SK-N-SH treated with all-trans-retinoic acid at 6 μM for 48 hours (cell line): Measurements from ENCODE around the gene UCKL1.
"Not testable (repeated sequence)": the region's sequence is repeated elsewhere in the genome, so short reads cannot be mapped to it uniquely, and the experiment has no call there.

Experiments used
- ARNTL ChIP-seq: fragments of 450-650 bp; formaldehyde crosslinking; IDR thresholded peaks from 2 replicates; pipeline ENCODE4 v1.5.0; 2020; ENCODE audit warnings: low read depth, mild to moderate bottlenecking, moderate library complexity, borderline replicate concordance
- CSDC2 ChIP-seq: fragments of 250-450 bp; sonication (Bioruptor Pico); IDR thresholded peaks from 2 replicates; pipeline ENCODE4 v1.5.0; 2020; ENCODE audit warnings: mild to moderate bottlenecking, moderate library complexity
- GLIS3 ChIP-seq: fragments of 250-450 bp; sonication (Bioruptor Pico); IDR thresholded peaks from 2 replicates; pipeline ENCODE4 v1.5.0; 2020; ENCODE audit warnings: mild to moderate bottlenecking, moderate library complexity
- ISL1 ChIP-seq: fragments of 250-450 bp; sonication (Bioruptor Pico); IDR thresholded peaks from 2 replicates; pipeline ENCODE4 v2.1.2; 2022; ENCODE audit warnings: mild to moderate bottlenecking, moderate library complexity
- PATZ1 ChIP-seq: fragments of 250-450 bp; sonication (Bioruptor Pico); IDR thresholded peaks from 2 replicates; pipeline ENCODE4 v1.8.0; 2020; ENCODE audit warnings: mild to moderate bottlenecking, moderate library complexity, borderline replicate concordance
- PPARA ChIP-seq: fragments of 250-450 bp; sonication (Bioruptor Pico); IDR thresholded peaks from 2 replicates; pipeline ENCODE4 v1.5.0; 2020; ENCODE audit warnings: mild to moderate bottlenecking, borderline replicate concordance
- TCF4 ChIP-seq: fragments of 250-450 bp; sonication (Bioruptor Pico); IDR thresholded peaks from 2 replicates; pipeline ENCODE4 v1.8.0; 2021; ENCODE audit warnings: mild to moderate bottlenecking, moderate library complexity, borderline replicate concordance
- ZFP3 ChIP-seq: fragments of 250-450 bp; sonication (Bioruptor Pico); IDR thresholded peaks from 2 replicates; pipeline ENCODE4 v1.5.0; 2020; ENCODE audit warnings: mild to moderate bottlenecking, moderate library complexity
- ZFP30 ChIP-seq: fragments of 450-650 bp; formaldehyde crosslinking; IDR thresholded peaks from 2 replicates; pipeline ENCODE4 v1.5.0; 2022; ENCODE audit warnings: mild to moderate bottlenecking, moderate library complexity
- ZNF565 ChIP-seq: fragments of 450-650 bp; formaldehyde crosslinking; conservative IDR thresholded peaks from 2 replicates; pipeline ENCODE4 v1.5.0; 2020; ENCODE audit warnings: low read depth, mild to moderate bottlenecking, moderate library complexity
- TF ChIP-seq, protein P1 (sequence below): fragments of 250-450 bp; sonication (Bioruptor Pico); IDR thresholded peaks from 2 replicates; pipeline ENCODE4 v1.8.0; 2021; ENCODE audit warnings: low read depth, mild to moderate bottlenecking, moderate library complexity, borderline replicate concordance

GRCh38 chr20:63916371-63916939 lies 39.8 kb downstream of the UCKL1 start:
- not testable (repeated sequence) for TF ChIP-seq ZFP3 (CRISPR knock-in tag); PPARA (CRISPR knock-in tag); ISL1; ZFP30 (CRISPR knock-in tag); ARNTL (CRISPR knock-in tag); CSDC2 (CRISPR knock-in tag); PATZ1 (CRISPR knock-in tag); ZNF565 (CRISPR knock-in tag); TCF4 (CRISPR knock-in tag); GLIS3
- TF ChIP-seq, protein P1, sequence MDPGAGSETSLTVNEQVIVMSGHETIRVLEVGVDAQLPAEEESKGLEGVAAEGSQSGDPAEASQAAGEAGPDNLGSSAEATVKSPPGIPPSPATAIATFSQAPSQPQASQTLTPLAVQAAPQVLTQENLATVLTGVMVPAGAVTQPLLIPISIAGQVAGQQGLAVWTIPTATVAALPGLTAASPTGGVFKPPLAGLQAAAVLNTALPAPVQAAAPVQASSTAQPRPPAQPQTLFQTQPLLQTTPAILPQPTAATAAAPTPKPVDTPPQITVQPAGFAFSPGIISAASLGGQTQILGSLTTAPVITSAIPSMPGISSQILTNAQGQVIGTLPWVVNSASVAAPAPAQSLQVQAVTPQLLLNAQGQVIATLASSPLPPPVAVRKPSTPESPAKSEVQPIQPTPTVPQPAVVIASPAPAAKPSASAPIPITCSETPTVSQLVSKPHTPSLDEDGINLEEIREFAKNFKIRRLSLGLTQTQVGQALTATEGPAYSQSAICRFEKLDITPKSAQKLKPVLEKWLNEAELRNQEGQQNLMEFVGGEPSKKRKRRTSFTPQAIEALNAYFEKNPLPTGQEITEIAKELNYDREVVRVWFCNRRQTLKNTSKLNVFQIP = not testable (repeated sequence)
